Ishikawa (cell line): ENCODE measurements around the gene LRRC26.

Experiments used
- CEBPB ChIP-seq: IDR thresholded peaks from 2 replicates; pipeline ENCODE4 v1.6.1; 2012
- CREB1 ChIP-seq: IDR thresholded peaks from 2 replicates; pipeline ENCODE4 v1.6.1; 2012; ENCODE audit warnings: low read depth
- EGR1 ChIP-seq: IDR thresholded peaks from 2 replicates; pipeline ENCODE4 v1.6.1; 2012
- EP300 ChIP-seq: IDR thresholded peaks from 2 replicates; pipeline ENCODE4 v1.6.1; 2012; ENCODE audit warnings: borderline replicate concordance
- FOXM1 ChIP-seq: IDR thresholded peaks from 2 replicates; pipeline ENCODE4 v1.6.1; 2012; ENCODE audit warnings: low read depth, borderline replicate concordance
- NFIC ChIP-seq: IDR thresholded peaks from 2 replicates; pipeline ENCODE4 v1.6.1; 2012
- RAD21 ChIP-seq: IDR thresholded peaks from 2 replicates; pipeline ENCODE4 v1.6.1; 2012; ENCODE audit warnings: low read depth
- TAF1 ChIP-seq: IDR thresholded peaks from 2 replicates; pipeline ENCODE4 v1.6.1; 2012; ENCODE audit warnings: low read depth, mild to moderate bottlenecking
- TCF12 ChIP-seq: IDR thresholded peaks from 2 replicates; pipeline ENCODE4 v1.6.1; 2012; ENCODE audit warnings: low read depth
- TEAD4 ChIP-seq: IDR thresholded peaks from 2 replicates; pipeline ENCODE4 v1.6.1; 2012
- USF1 ChIP-seq: IDR thresholded peaks from 2 replicates; pipeline ENCODE4 v1.6.1; 2012
- YY1 ChIP-seq: IDR thresholded peaks from 2 replicates; pipeline ENCODE4 v1.6.1; 2012; ENCODE audit warnings: low read depth
- ZBTB7A ChIP-seq: IDR thresholded peaks from 2 replicates; pipeline ENCODE4 v1.6.1; 2012; ENCODE audit warnings: low read depth
- TF ChIP-seq, protein P1 (sequence below): IDR thresholded peaks from 2 replicates; pipeline ENCODE4 v1.6.1; 2012
- TF ChIP-seq, protein P2 (sequence below): IDR thresholded peaks from 2 replicates; pipeline ENCODE4 v1.6.1; 2012; ENCODE audit warnings: low read depth, mild to moderate bottlenecking

The LRRC26 gene

DNA sequence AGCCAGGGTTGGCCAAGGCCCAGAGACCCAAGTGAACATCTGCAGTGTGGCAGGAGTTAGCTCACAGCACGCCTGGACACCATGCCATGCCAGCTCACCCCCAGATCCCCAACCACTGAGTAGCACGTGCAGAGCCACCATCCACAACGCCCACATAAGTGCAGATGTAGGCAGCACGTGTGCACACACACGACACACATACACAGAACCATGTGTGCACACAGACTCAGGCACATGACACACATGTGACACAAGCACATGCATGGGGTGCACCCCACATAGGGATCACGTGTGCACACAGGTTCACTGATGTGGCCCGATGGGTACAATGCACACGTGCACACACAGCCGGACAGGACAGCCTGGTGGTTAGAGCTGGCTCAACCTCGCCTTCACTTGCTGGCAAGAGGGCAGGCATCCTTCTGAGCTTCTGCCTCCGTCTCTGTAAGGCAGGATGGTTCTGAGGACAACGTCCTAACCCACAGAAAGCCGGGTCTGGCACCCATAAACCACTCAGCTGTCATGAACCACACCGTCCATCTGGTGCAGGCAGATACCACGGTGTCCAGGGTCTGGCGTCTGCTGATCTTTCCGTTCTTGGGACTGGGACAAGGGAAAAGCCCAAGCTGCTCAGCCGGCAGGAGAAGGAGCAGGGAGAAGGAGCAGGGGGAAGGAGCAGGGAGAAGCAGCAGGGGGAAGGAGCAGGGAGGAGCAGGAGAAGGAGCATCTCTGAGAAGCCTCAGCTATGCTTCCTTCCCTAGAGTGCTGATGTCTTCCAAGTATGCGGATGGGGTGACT is 12.0 kb downstream of the LRRC26 start:
- TF ChIP-seq, protein P1, sequence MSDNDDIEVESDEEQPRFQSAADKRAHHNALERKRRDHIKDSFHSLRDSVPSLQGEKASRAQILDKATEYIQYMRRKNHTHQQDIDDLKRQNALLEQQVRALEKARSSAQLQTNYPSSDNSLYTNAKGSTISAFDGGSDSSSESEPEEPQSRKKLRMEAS = no peak; the same call in 1 of the 2 replicates
- no peak for TF ChIP-seq CREB1

DNA sequence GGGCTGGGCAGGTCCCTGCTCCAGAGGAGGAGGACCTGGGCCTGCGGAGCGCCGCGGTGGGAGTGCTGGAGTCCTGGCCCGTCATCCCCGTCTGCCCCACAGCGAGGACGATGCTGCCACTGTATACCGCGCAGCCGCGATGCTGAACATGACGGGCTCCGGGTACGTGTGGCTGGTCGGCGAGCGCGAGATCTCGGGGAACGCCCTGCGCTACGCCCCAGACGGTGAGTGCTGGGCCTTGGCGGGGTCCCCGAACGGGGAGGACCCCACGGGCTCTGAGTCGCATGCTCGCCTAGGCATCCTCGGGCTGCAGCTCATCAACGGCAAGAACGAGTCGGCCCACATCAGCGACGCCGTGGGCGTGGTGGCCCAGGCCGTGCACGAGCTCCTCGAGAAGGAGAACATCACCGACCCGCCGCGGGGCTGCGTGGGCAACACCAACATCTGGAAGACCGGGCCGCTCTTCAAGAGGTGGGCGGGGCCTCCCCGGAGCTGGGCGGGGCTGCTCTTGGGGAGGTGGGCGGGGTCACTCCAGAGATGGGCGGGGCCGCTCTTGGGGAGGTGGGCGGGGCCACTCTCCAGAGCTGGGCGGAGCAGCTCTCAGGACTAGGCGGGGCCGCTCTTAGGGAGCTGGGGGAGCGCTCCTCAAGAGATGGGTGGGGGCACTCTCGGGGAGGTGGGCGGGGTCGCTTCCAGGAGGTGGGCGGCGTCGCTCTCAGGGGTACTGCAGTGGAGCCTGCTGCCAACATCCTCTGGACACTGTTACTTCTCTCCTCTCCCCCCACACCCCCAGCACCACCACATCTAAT is 13.1 kb downstream of the LRRC26 start:
- no peak for TF ChIP-seq TAF1
- no peak for TF ChIP-seq NFIC
- no peak for TF ChIP-seq RAD21
- no peak for TF ChIP-seq EP300
- TF ChIP-seq CEBPB = no peak
- no peak for TF ChIP-seq USF1
- no peak for TF ChIP-seq YY1
- TF ChIP-seq EGR1 = no peak
- TF ChIP-seq, protein P1 = no peak
- TF ChIP-seq, protein P2, sequence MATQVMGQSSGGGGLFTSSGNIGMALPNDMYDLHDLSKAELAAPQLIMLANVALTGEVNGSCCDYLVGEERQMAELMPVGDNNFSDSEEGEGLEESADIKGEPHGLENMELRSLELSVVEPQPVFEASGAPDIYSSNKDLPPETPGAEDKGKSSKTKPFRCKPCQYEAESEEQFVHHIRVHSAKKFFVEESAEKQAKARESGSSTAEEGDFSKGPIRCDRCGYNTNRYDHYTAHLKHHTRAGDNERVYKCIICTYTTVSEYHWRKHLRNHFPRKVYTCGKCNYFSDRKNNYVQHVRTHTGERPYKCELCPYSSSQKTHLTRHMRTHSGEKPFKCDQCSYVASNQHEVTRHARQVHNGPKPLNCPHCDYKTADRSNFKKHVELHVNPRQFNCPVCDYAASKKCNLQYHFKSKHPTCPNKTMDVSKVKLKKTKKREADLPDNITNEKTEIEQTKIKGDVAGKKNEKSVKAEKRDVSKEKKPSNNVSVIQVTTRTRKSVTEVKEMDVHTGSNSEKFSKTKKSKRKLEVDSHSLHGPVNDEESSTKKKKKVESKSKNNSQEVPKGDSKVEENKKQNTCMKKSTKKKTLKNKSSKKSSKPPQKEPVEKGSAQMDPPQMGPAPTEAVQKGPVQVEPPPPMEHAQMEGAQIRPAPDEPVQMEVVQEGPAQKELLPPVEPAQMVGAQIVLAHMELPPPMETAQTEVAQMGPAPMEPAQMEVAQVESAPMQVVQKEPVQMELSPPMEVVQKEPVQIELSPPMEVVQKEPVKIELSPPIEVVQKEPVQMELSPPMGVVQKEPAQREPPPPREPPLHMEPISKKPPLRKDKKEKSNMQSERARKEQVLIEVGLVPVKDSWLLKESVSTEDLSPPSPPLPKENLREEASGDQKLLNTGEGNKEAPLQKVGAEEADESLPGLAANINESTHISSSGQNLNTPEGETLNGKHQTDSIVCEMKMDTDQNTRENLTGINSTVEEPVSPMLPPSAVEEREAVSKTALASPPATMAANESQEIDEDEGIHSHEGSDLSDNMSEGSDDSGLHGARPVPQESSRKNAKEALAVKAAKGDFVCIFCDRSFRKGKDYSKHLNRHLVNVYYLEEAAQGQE = no peak
- no peak for TF ChIP-seq CREB1
- TF ChIP-seq TCF12 = no peak
- no peak for TF ChIP-seq FOXM1
- no peak for TF ChIP-seq TEAD4
- TF ChIP-seq ZBTB7A = no peak

- TF ChIP-seq YY1 = no peak
- TF ChIP-seq, protein P2 = no peak
Measured at GRCh38 chr9:137152844-137153405, 16.9 kb downstream of the LRRC26 start.

- TF ChIP-seq USF1 (no peak), ZBTB7A (no peak), TAF1 (no peak), TEAD4 (no peak), CEBPB (no peak), YY1 (no peak), TCF12 (no peak), FOXM1 (no peak), NFIC (no peak), EGR1 (no peak), EP300 (no peak), RAD21 (no peak), CREB1 (no peak)
- TF ChIP-seq, protein P1 = no peak
- TF ChIP-seq, protein P2 = no peak
Measured at GRCh38 chr9:137150617-137151457, 19.0 kb downstream of the LRRC26 start.
